HG03064 (cell line): ENCODE results near the gene ABLIM1.

ENCODE experiments used
- ATAC-seq: cut with Tn5 transposase; IDR thresholded peaks from one replicate; pipeline ENCODE4 v1.9.1; 2021; ENCODE audit warnings: low read depth; ENCODE audit not compliant: unreplicated experiment

ABLIM1 gene

DNA sequence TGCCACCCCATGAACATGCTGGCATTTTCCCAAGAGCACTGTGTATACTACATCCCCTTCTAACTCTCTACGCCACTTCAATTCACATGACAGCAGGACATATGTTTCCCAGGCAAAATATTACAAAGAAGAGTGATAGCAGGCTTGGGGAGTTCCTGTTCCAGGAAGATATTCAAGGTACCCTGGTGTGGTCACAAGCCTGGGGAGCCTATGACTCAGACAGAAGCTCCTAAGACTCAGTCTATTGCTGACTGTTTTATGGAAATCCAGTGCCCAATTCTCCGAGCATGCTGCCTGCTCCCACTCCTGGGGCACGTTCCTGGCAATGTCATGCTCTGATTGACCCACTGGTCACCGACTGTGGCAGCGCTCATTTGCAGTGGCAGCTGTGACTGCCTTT, 23.5 kb upstream of the ABLIM1 start:
- no peak for ATAC-seq

DNA sequence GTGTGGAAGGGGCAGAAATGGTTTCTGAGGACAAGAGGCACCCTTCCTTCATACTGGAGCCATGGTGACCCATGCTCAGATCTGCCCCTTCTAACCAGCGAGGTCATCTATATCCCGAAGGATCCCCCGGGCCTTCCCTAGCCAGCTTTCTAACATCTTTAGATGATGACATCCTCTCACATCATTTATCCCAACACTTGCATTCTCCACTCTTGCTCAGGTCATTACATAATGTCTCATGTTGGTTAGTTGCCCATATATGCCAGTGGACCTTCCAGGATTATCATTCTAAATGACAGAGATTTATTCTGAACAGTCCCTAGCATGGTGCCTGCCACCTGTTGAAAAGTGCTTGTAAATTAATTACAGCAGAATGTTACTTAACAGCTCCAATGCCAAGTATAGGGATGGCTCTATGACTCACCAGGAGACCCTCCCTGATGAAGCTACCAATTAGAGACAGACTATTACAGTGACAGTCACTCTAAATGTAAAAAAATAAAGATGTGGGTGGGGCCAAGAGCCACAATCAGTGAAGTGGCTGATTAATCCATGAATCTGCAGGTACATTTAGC, 22.6 kb upstream of the ABLIM1 start:
- no peak for ATAC-seq

GRCh38 chr10:114679552-114679951, 21.5 kb upstream of the ABLIM1 start:
- no peak for ATAC-seq

DNA sequence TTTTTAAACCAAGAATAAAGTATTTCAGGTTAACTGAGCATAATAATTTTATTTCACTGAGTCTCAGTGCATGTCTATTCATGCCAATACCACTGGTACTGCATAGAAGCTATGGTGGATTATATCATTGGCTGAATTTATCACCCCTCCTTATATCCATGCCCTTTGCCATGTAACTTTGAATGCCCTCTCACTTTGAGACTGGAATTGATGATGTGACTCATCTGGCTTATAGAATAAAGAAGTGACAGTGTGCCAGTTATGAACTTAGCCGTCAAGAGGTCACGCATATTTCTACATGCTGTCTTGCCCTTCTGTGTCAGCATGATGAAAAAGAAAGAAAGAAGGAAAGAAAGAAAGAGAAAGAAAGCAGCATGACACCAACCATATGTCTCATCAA, 20.7 kb upstream of the ABLIM1 start:
- ATAC-seq: no peak

DNA sequence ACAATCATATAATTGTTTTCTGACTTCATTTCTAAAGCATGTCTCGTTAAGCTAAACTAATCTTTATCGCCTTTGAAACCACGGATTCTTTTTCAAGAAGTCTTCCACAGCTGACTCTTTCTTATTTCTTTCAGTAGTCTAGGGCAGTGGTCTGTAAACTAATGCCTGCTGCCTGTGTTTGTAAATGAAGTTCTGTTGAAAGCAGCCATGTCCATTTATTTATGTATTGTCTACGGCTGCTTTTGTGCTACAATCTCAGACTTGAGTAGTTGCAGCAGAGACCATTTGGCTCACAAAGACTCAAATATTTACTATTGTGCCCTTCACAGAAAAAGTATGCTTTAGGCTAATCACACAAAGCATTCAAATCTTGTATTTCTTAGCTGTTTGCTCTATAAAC, 20.3 kb upstream of the ABLIM1 start:
- no peak for ATAC-seq

DNA sequence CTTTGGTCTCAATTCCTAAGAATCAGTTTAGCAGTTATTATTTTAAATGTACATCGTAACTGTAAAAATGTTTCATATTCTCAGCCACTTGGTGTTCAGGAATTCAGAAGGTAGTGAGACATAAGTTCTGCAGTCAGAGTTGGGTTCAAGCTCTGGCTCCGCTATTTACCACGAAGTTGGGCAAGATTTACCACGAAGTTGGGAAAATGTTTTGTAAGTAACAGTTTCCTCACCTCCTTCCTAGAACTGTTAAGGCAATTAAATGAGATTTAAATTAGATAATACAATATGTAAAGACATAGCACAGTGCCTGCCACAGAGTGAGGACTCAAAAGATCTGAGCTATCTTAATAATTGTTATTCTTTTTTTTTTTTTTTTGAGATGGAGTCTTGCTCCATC, 16.3 kb upstream of the ABLIM1 start:
- ATAC-seq: no peak

- no peak for ATAC-seq
Measured at GRCh38 chr10:114669648-114670047, 11.6 kb upstream of the ABLIM1 start.

DNA sequence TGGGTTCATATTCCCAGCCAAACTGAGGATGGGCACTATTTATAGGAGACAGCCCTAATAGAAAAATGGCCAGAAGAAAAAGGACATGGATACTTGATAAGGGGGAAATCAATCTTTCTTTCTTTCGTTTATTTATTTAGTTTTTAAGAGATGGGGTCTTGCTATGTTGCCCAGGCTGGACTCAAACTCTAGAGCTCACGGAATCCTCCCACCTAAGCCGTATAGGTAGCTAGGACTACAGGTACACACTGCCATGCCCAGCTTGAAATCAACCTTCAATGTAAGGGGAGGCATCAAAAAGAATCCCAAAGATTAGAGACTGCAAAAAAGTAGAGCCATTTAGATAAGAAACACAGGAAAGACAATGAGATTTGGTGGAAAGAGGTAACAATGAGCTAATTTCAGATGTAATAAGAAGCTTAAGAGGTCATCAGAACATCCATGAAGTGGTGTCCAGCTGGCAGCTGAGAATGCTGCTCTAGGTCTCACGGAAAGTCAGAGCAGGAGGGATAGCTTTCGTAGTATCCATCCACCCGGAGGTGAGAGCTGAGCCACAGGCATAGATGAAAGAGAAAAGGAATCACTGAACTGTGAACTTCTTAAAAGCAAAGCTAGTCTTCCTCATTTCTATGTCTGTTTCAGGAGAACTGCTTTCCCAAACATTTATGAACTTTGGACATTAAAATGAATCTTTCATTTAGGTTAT, 10.5 kb upstream of the ABLIM1 start:
- ATAC-seq: no peak

DNA sequence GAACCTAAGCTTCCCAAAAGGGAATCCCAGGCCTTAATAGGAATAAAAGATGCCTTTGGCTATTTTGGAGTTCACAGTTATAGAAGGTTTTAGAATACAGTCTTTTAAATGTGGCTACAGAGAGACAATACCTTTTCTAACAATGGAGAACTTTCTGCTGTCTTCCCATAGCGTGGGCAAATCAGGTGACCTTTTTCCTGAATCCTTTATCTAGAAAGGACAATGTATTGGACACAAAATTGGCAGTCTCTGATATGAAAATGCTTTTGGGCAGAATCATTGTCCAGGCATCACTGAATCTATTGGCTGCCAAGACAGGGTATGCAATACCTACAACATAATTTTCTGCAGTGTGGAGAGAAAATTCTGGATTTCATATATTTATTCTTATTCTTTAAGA, 7.8 kb upstream of the ABLIM1 start:
- no peak for ATAC-seq

DNA sequence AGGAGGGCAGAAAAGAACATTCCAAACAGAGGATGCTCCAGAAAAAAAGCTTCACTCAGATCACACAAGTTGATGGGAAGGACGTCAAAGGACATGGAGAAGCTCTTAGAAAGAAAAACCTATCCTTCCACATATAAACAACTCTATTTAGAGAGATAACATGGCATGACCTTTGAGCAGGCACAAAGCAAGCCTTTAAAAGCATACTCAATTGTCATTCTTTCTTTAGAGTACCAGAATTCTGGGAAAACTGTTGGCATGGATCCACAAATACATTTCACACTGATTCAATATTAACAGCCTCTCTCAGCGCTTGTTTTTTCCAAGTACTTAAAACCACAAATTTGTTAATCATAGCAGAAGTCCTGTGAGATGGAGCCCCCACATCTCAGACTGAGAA, 7.3 kb upstream of the ABLIM1 start:
- ATAC-seq: no peak

DNA sequence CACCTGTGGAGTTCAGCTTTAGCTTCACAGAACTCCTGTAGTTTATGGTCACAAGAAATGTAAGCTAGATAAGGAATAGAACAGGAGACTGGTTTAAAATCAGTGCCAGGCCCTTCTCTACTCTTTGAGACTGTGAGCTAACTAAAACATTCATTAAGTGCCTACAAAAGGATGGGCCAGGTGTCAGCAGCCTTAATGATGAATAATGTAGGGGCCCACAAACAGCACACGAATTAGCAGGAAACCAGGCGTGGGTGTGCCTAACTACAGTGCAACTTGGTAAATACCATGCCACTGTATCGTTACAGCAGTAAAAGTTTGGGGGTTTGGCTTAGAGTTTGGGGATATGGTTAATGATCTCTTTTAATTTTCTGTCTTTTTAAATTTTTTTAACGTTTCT, 6.1 kb upstream of the ABLIM1 start:
- no peak for ATAC-seq

DNA sequence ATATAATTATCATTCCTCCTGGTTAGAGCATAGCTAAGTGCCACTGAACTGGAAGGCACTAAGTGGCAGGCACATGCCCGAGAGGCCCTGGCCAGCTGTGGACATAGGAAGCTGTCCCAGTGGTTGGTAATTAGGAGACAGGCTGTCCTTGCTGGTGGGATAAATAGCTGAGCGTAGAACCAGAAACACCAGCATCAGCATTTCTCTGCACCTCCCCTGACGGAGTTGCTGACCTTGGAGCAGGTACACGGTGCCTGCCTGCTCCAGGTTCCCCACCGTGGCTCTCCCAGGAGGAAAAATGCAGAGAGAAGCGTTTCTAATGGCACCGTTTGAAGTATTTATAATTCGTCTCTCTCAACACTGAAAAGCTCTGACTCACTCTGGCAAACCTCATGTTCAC, 5.6 kb upstream of the ABLIM1 start:
- no peak for ATAC-seq

GRCh38 chr10:114662646-114663217, 4.7 kb upstream of the ABLIM1 start:
- ATAC-seq: no peak

GRCh38 chr10:114661212-114661880, 3.3 kb upstream of the ABLIM1 start:
- ATAC-seq: no peak

DNA sequence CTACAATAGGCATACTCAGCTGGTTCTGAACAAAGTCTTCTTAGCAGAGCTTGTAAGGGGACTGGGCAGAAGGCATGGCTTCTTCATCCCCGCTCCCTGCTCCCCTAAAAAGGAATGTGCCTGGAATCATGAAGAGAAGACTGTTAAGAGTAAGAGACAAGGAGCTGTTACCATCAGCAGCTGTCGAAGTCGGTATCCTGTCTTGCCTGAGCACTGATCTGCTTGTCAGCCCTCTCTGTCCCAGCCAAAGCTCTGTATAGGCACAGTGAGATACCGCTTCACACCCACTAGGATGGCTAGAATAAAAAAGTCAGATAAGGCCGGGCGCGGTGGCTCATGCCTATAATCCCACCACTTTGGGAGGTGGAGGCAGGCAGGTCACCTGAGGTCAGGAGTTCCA, 2.4 kb downstream of the ABLIM1 start:
- ATAC-seq: no peak

DNA sequence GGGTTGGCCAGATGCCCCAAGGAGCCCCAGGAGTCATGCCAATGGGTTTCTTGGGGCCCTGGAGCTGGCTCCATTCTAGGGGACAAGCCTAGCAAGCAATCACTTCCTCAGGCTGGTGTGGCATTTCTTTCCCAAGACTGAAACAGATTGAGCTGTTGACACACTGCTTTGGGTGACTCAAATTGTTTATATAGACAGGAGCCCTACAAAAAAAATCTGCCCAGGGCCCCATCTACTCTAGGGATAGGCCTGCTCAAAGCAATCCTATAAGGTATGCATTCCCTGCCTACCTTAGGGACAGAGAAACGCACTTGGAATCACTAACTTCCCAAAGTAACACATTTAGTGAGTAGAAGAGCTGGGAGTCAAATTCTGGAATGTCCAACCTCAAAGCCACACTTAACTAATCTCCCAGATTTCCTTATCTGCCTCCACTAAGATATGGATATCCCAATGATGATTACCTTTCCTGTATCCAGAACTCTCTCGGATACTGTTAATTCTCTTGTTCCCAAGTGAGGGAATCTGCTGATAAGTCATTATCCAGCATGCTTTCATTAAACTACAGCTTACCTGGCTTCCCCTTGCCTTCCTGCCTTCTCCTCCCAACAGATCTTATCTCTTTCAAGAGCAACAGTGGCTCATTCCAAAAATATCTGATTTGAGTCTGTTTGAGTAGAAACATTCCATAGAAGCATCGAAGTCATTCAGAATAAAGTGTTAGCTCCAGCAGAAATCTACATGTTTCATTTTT, 3.1 kb downstream of the ABLIM1 start:
- no peak for ATAC-seq

DNA sequence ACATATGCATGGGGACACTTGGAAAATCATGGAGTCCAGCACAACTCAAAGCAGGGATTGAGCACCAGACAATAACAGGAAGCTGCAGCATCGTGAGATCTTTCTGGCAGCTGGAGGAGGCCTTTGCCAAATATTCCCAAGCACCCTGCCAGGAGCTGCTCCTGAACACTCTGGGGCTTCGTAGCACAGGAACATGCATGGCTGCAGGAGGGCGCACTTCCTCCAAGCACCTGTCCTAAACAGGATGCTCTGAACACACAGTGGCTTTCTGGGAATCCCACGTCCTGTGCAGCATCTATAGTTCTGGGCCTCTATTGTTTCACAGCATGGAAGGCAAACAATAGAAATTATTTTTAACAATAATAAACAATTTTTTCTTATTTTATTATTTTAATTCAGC, 4.1 kb downstream of the ABLIM1 start:
- no peak for ATAC-seq

DNA sequence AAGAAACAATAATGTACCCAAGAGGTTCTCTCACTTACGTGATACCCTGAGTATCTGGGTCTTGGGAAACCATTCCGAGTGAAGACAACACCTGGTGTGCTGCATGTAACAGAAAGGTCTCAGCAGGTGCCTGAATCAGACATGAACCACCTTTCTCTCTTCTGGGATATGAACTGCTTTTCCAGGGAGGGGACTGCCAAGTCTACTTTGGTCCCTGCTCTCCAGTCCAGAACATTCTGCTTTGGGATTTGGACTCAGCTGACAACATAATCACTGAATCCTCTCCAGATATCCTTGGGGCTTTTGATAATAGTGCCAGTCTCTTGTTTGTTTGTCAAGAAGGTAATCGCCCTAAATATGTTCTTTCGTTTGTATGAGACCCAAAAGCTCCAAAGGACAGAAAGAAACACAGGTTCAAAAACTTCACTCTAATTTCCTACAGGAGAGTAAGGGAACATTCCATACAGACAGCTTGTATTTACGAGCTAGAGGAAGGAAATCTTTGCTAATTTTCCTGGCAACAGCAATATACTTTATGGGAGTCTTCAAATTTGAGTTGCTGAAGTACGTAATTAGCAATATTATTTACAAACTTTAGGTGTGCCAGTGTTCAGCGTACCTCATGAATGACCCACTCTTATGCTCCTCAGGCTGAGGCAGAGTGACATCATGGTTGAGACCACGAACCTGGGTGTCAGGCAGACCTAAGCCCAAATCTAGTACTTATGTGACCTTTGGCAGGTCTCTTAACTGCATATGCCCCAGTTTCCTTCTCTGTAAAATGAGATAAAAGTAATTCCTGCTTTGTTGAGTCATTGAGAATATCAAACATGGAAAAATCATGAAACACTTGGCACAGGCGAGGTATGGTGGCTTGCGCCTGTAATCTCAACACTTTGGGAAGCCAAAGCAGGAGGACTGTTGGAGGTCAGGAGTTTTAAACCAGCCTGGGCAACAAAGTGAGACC, 5.4 kb downstream of the ABLIM1 start:
- ATAC-seq: no peak

DNA sequence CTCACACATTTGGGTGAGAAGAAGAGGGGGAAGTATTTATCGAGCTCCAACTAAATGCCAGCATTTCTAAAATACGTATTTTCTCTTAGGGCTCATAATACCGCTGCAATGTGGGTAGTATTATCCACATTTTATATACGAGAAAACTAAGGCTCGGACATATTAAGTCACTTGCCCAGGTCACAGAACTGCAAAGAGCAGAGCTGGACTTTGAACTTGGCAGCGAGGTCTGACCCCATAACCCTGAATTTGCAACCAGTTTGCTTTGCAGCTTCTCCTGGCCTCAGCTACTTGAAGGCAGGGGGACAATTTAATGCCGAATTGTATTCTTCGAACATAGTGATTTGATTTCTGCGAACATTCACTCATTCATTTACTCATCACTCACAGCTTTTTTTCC, 7.2 kb downstream of the ABLIM1 start:
- no peak for ATAC-seq

DNA sequence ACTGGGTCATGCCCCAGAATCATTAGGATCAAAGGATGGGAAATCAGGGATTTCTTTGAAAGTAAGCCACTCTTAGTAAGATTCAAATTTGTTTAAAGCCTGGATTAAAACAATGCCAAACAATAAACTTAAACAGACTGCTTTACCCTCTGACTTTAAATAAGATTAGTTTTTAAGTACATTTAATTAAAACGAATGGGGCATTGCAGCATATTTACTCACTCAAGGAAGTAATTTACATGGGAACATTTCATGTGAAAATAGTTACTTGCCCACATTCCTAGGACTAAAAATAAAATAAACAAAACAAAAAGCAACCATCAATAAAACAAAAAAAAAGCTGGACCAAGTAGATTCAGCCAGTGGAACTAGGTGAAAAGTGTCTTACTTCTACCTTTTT, 7.8 kb downstream of the ABLIM1 start:
- ATAC-seq: no peak
